ENCODE results near the gene HDHD5. TPM values are rescaled to one million over a fixed set of nuclear protein-coding genes. Genes with fewer than 3 reads are reported as not detected.
A peak's percentile ranks its signal among the peaks of the same experiment; 100 is the strongest.

Gene HDHD5
- total RNA-seq (2016; rRNA removed; fragmentation: Illumina TruSeq; extraction: Trizol) (not detected in 2 replicates), polyA plus RNA-seq (2011; rRNA removed) (not detected in 2 replicates), polyA minus RNA-seq (2011; rRNA and poly(A)+ RNA removed; ENCODE audit: low replicate concordance) (0.34 and 36.3 TPM in 2 replicates), Bru-seq, nascent RNA (not detected), BruChase-seq, experiment 1, labeled RNA remaining after a 6-hour chase (percentile 9 among the genes with signal in this experiment), BruChase-seq, experiment 2, labeled RNA remaining after a 2-hour chase (percentile 12 among the genes with signal in this experiment)
- total RNA-seq (2016; cell fraction: cytosol; rRNA removed; fragmentation: Illumina TruSeq; extraction: Trizol; ENCODE audit: low read depth) = not detected in 2 replicates
- total RNA-seq (2016; cell fraction: insoluble cytoplasmic fraction; rRNA removed; fragmentation: Illumina TruSeq; extraction: Trizol) = not detected in 2 replicates
- total RNA-seq (2016; cell fraction: membrane; rRNA removed; fragmentation: Illumina TruSeq; extraction: Trizol) = not detected in 2 replicates
- not detected in 2 replicates for total RNA-seq (2016; cell fraction: nucleus; rRNA removed; fragmentation: Illumina TruSeq; extraction: Trizol)
- not detected in 2 replicates for polyA plus RNA-seq (2011; cell fraction: cytosol; rRNA removed)
- not detected in 2 replicates for polyA plus RNA-seq (2011; cell fraction: nucleus; rRNA removed)
- polyA plus RNA-seq (2012) = not detected in 2 replicates
- polyA plus RNA-seq (2016; cell fraction: cytosol; fragmentation: Illumina TruSeq; extraction: Trizol; ENCODE audit: low read depth) = not detected in 2 replicates
- not detected in 2 replicates for polyA plus RNA-seq (2016; cell fraction: insoluble cytoplasmic fraction; fragmentation: Illumina TruSeq; extraction: Trizol; ENCODE audit: low read depth)
- polyA plus RNA-seq (2016; cell fraction: membrane; fragmentation: Illumina TruSeq; extraction: Trizol; ENCODE audit: low read depth) = not detected in 2 replicates
- polyA plus RNA-seq (2016; cell fraction: nucleus; fragmentation: Illumina TruSeq; extraction: Trizol; ENCODE audit: insufficient read depth, low read depth) = not detected in 2 replicates
- polyA minus RNA-seq (2011; cell fraction: cytosol; rRNA and poly(A)+ RNA removed) = 0.69 and 0.79 TPM in 2 replicates
- polyA minus RNA-seq (2011; cell fraction: nucleus; rRNA and poly(A)+ RNA removed) = 0.52 TPM in 1 of 2 replicates, not detected in the other
- long read RNA-seq, experiment 1 = 0 reads
- long read RNA-seq, experiment 2 = 0 reads

- no peak for FAIRE-seq
- H3K27ac ChIP-seq (ENCODE audit: extremely low read length, insufficient read depth, low read length) = no peak within 1 kb of the TSS
- H3K4me1 ChIP-seq (ENCODE audit: insufficient read depth, low read length) = no peaks in the 10 kb centered on the region
- H4K20me1 ChIP-seq (ENCODE audit: insufficient read depth, low read length) = no peaks in the 10 kb centered on the region
- H2AFZ ChIP-seq (ENCODE audit: low read length) = no peak within 1 kb of the TSS
- 0 out of 2 replicates have a peak within 1 kb of the TSS, but pooled peaks have one; percentile 11 for H3K9ac ChIP-seq (ENCODE audit: insufficient read depth, low read depth, low read length)
- intact Hi-C loops (cut with micrococcal nuclease; ENCODE audit: unreplicated experiment) (no loop called here), in situ Hi-C loops (cut with HindIII; ENCODE audit: extremely low pct_ligation_motif_present, low pct_unique_long_range_greater_than_20kb) (no loop called here)
- ChIA-PET POLR2A (no interaction called here), CTCF (ENCODE audit: low intra/inter-chr PET ratio, low total read pairs) (no interaction called here)
- peak within 1 kb of the TSS in 2 of 3 experiments; percentile 34 to 58; a peak in 3 of 6 replicates for H3K4me3 ChIP-seq (replicated peaks in 1 of 3; ENCODE audit: insufficient read depth in 1 of 3, low read depth in 2 of 3, low read length in 3 of 3)
- H3K27me3 ChIP-seq (ENCODE audit: control insufficient read depth in 1 of 2, insufficient read depth in 2 of 2, low read length in 2 of 2) = peaks cover 2 to 11% of the 10 kb centered on the region in 2 experiments; a peak in 2 of 5 replicates
- no peaks in the 10 kb centered on the region for H3K36me3 ChIP-seq (replicated peaks in 1 of 2; ENCODE audit: control insufficient read depth in 1 of 2, insufficient read depth in 2 of 2, low read length in 2 of 2)
- H3K79me2 ChIP-seq (ENCODE audit: insufficient read depth, low read length) = no peaks in the 10 kb centered on the region
- peak; percentile 86 for ATAC-seq
- H3K9me3 ChIP-seq (ENCODE audit: low read length) = no peaks in the 10 kb centered on the region
- DNase-seq (ENCODE audit: low spot score) = no peak
- no TSS peak for BruUV-seq (replicated peaks)
- H3K4me2 ChIP-seq (ENCODE audit: low read depth, low read length) = peak within 1 kb of the TSS; percentile 53
- 54% methylated on average over 23 of the region's 114 CpGs for WGBS (ENCODE audit: low lambda C conversion rate)
- TF ChIP-seq ZNF782 (CRISPR knock-in tag; IDR thresholded peaks at IDR 0.05; ENCODE audit: borderline replicate concordance) (no peak), ARNTL (CRISPR knock-in tag; IDR thresholded peaks at IDR 0.05) (no peak), KMT2B (CRISPR knock-in tag; IDR thresholded peaks at IDR 0.05) (no peak), ZNF17 (CRISPR knock-in tag; IDR thresholded peaks at IDR 0.05) (no peak), CCAR2 (optimal IDR thresholded peaks at IDR 0.05; ENCODE audit: low read depth, low read length) (no peak), KAT2B (IDR thresholded peaks at IDR 0.05; ENCODE audit: borderline replicate concordance, low read depth, low read length) (no peak)
- TF ChIP-seq, protein P1, sequence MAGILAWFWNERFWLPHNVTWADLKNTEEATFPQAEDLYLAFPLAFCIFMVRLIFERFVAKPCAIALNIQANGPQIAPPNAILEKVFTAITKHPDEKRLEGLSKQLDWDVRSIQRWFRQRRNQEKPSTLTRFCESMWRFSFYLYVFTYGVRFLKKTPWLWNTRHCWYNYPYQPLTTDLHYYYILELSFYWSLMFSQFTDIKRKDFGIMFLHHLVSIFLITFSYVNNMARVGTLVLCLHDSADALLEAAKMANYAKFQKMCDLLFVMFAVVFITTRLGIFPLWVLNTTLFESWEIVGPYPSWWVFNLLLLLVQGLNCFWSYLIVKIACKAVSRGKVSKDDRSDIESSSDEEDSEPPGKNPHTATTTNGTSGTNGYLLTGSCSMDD (CRISPR knock-in tag; IDR thresholded peaks at IDR 0.05) = no peak
- TF ChIP-seq, protein P2, sequence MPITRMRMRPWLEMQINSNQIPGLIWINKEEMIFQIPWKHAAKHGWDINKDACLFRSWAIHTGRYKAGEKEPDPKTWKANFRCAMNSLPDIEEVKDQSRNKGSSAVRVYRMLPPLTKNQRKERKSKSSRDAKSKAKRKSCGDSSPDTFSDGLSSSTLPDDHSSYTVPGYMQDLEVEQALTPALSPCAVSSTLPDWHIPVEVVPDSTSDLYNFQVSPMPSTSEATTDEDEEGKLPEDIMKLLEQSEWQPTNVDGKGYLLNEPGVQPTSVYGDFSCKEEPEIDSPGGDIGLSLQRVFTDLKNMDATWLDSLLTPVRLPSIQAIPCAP (CRISPR knock-in tag; IDR thresholded peaks at IDR 0.05; ENCODE audit: low read depth) = no peak
- TF ChIP-seq, protein P3, sequence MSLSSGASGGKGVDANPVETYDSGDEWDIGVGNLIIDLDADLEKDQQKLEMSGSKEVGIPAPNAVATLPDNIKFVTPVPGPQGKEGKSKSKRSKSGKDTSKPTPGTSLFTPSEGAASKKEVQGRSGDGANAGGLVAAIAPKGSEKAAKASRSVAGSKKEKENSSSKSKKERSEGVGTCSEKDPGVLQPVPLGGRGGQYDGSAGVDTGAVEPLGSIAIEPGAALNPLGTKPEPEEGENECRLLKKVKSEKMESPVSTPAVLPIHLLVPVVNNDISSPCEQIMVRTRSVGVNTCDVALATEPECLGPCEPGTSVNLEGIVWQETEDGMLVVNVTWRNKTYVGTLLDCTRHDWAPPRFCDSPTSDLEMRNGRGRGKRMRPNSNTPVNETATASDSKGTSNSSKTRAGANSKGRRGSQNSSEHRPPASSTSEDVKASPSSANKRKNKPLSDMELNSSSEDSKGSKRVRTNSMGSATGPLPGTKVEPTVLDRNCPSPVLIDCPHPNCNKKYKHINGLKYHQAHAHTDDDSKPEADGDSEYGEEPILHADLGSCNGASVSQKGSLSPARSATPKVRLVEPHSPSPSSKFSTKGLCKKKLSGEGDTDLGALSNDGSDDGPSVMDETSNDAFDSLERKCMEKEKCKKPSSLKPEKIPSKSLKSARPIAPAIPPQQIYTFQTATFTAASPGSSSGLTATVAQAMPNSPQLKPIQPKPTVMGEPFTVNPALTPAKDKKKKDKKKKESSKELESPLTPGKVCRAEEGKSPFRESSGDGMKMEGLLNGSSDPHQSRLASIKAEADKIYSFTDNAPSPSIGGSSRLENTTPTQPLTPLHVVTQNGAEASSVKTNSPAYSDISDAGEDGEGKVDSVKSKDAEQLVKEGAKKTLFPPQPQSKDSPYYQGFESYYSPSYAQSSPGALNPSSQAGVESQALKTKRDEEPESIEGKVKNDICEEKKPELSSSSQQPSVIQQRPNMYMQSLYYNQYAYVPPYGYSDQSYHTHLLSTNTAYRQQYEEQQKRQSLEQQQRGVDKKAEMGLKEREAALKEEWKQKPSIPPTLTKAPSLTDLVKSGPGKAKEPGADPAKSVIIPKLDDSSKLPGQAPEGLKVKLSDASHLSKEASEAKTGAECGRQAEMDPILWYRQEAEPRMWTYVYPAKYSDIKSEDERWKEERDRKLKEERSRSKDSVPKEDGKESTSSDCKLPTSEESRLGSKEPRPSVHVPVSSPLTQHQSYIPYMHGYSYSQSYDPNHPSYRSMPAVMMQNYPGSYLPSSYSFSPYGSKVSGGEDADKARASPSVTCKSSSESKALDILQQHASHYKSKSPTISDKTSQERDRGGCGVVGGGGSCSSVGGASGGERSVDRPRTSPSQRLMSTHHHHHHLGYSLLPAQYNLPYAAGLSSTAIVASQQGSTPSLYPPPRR (CRISPR knock-in tag; IDR thresholded peaks at IDR 0.05; ENCODE audit: borderline replicate concordance) = no peak
These were observed at the start of gene HDHD5 for GRCh38 chr22:17158568-17159503. TSS of gene HDHD5 (minus strand) at chr22:17159277. CDS start at chr22:17159251, 26 bp downstream.

Data from HepG2 (cell line).